ENCODE data around the gene OR52K2.
"Not testable (repeated sequence)": the region's sequence is repeated elsewhere in the genome, so short reads cannot be mapped to it uniquely, and the experiment has no call there.

OR52K2 gene

GRCh38 chr11:4448995-4449394 is at the start of gene OR52K2:
TSS of gene OR52K2 (plus strand) at chr11:4449295. CDS start at chr11:4449340, 45 bp downstream.
- DNase-seq: no peak

GRCh38 chr11:4406206-4406605 is 42.9 kb upstream of the OR52K2 start:
- DNase-seq: not testable (repeated sequence)

- no peak for DNase-seq
Measured at GRCh38 chr11:4416306-4416705, 32.8 kb upstream of the OR52K2 start.

- no peak for DNase-seq
Measured at GRCh38 chr11:4416816-4417215, 32.3 kb upstream of the OR52K2 start.

GRCh38 chr11:4418403-4418802 is 30.7 kb upstream of the OR52K2 start:
- DNase-seq: no peak

GRCh38 chr11:4430051-4430450 is 19.0 kb upstream of the OR52K2 start:
- DNase-seq: no peak

- DNase-seq: no peak
Measured at GRCh38 chr11:4433856-4434255, 15.2 kb upstream of the OR52K2 start.

GRCh38 chr11:4436411-4436810 is 12.7 kb upstream of the OR52K2 start:
- DNase-seq: no peak

GRCh38 chr11:4441515-4441914 is 7.6 kb upstream of the OR52K2 start:
- DNase-seq: no peak

- no peak for DNase-seq
Measured at GRCh38 chr11:4443232-4443891, 5.7 kb upstream of the OR52K2 start.

- no peak for DNase-seq
Measured at GRCh38 chr11:4453118-4453517, 4.0 kb downstream of the OR52K2 start.

GRCh38 chr11:4454021-4454420 is 4.9 kb downstream of the OR52K2 start:
- DNase-seq: no peak

- no peak for DNase-seq
Measured at GRCh38 chr11:4455419-4455818, 6.3 kb downstream of the OR52K2 start.

- DNase-seq: no peak
Measured at GRCh38 chr11:4459500-4459899, 10.4 kb downstream of the OR52K2 start.

- DNase-seq: no peak
Measured at GRCh38 chr11:4460151-4460550, 11.1 kb downstream of the OR52K2 start.

- DNase-seq: no peak
Measured at GRCh38 chr11:4464216-4465159, 15.4 kb downstream of the OR52K2 start.

- DNase-seq: no peak
Measured at GRCh38 chr11:4465407-4465806, 16.3 kb downstream of the OR52K2 start.

- DNase-seq: no peak
Measured at GRCh38 chr11:4466131-4466870, 17.2 kb downstream of the OR52K2 start.

- DNase-seq: no peak
Measured at GRCh38 chr11:4466871-4467442, 17.9 kb downstream of the OR52K2 start.

GRCh38 chr11:4467811-4468606 is 18.9 kb downstream of the OR52K2 start:
- DNase-seq: no peak

- no peak for DNase-seq
Measured at GRCh38 chr11:4479644-4480043, 30.5 kb downstream of the OR52K2 start.

GRCh38 chr11:4480577-4481239 is 31.6 kb downstream of the OR52K2 start:
- no peak for DNase-seq
